ENCODE results near the gene HCRTR2.

GRCh38 chr6:55130806-55131324 is 43.5 kb upstream of the HCRTR2 start:
- no peak for TF ChIP-seq CTCF (IDR thresholded peaks at IDR 0.05)
- no peak for TF ChIP-seq POLR2A (IDR thresholded peaks at IDR 0.05)
- TF ChIP-seq EP300 (IDR thresholded peaks at IDR 0.05) = no peak
